ENCODE data around the gene NLRP1. TPM values are rescaled to one million over a fixed set of nuclear protein-coding genes. Genes with fewer than 3 reads are reported as not detected.

Gene NLRP1
- total and polyA plus RNA-seq, 9 of the 15 experiments (the other 6 are each of a cell fraction or from before 2014, with no cell fraction given), result 4.0 to 69.4 (median 27.7) TPM

- no peak for TF ChIP-seq NR0B1 (IDR thresholded peaks at IDR 0.05; ENCODE audit: partially characterized antibody)
Measured at GRCh38 chr17:5480962-5481361, 103.3 kb downstream of the NLRP1 start (continued).

- BruUV-seq (replicated peaks), result no TSS peak
- 72% methylated on average over 4 of the region's 4 CpGs for WGBS (ENCODE audit: insufficient coverage, low coverage, missing lambda C conversion rate)
- TF ChIP-seq SRSF9 (IDR thresholded peaks at IDR 0.05; ENCODE audit: borderline replicate concordance, low read depth, low read length), result no peak
- TF ChIP-seq THAP12 (CRISPR knock-in tag; IDR thresholded peaks at IDR 0.05), result no peak
- no peak for TF ChIP-seq CUX1 (CRISPR knock-in tag; IDR thresholded peaks at IDR 0.05)
- no peak for TF ChIP-seq HDAC1 (IDR thresholded peaks at IDR 0.05)
- TF ChIP-seq SRSF3 (IDR thresholded peaks at IDR 0.05; ENCODE audit: insufficient read depth, low read length), result no peak
- TF ChIP-seq IFI16 (CRISPR knock-in tag; IDR thresholded peaks at IDR 0.05), result no peak
- no peak for TF ChIP-seq ZNF143 (CRISPR knock-in tag; IDR thresholded peaks at IDR 0.05)
- TF ChIP-seq MCM3 (IDR thresholded peaks at IDR 0.05), result no peak
- TF ChIP-seq ZBTB7A (IDR thresholded peaks at IDR 0.05; ENCODE audit: borderline replicate concordance, control insufficient read depth, low read depth, low read length), result no peak
- Histone ChIP-seq H3K9me1 (ENCODE audit: control insufficient read depth, insufficient read depth, low read length) (no peaks in the 10 kb centered on the region), H3K27ac (ENCODE audit: extremely low read depth, low read depth, low read length) (no peak overlapping the region), H3K4me1 (replicated peaks in 1 of 2; ENCODE audit: control insufficient read depth in 2 of 2, insufficient read depth in 2 of 2, low read length in 2 of 2) (no peaks in the 10 kb centered on the region), H4K20me1 (replicated peaks; ENCODE audit: control insufficient read depth, insufficient read depth, low read length) (no peaks in the 10 kb centered on the region; the same call in 1 of the 2 replicates), H3K4me3 (no peak overlapping the region), H2AFZ (ENCODE audit: low read depth, low read length) (no peak overlapping the region), H3K9ac (ENCODE audit: insufficient read depth in 1 of 2, low read depth in 2 of 2, low read length in 2 of 2) (no peak overlapping the region), H3K27me3 (ENCODE audit: control insufficient read depth in 2 of 2, insufficient read depth in 2 of 2, low read length in 2 of 2) (no peaks in the 10 kb centered on the region), H3K79me2 (ENCODE audit: control insufficient read depth, insufficient read depth, low read length) (peaks cover 4% of the 10 kb centered on the region; the same call in 1 of the 3 replicates), H3K9me3 (replicated peaks; ENCODE audit: control insufficient read depth, insufficient read depth, low read depth, low read length) (no peaks in the 10 kb centered on the region), H3K36me3 (ENCODE audit: control insufficient read depth, insufficient read depth, low read length) (peaks cover 88% of the 10 kb centered on the region), H3K4me2 (ENCODE audit: insufficient read depth, low read length) (no peak overlapping the region)
- intact Hi-C loops (cut with micrococcal nuclease) (no loop called here), in situ Hi-C loops (cut with MboI) (no loop called here)
- DNase-seq (ENCODE audit: extremely low read depth in 1 of 4, low spot score in 3 of 4), result no peak
- CTCF ChIA-PET (ENCODE audit: low intra/inter-chr PET ratio), result no interaction called here
- ATAC-seq, result no peak
- POLR2A ChIA-PET, result interaction anchor here (1.8 kb wide), 1 partner anchor 13 kb away, joined by 5 read pairs; no protein-coding TSS in a partner anchor
- FAIRE-seq, result no peak
Measured at GRCh38 chr17:5478992-5479391, 105.3 kb downstream of the NLRP1 start.

Data from K562 (cell line).